HG03060 (cell line): ENCODE results near the gene SYT7.

Experiments
- ATAC-seq: cut with Tn5 transposase; IDR thresholded peaks from one replicate; pipeline ENCODE4 v1.9.1; 2021; ENCODE audit warnings: low read depth, moderate number of reproducible peaks; ENCODE audit not compliant: unreplicated experiment

SYT7 gene

GRCh38 chr11:61522881-61523280, 58.0 kb downstream of the SYT7 start:
- no peak for ATAC-seq

GRCh38 chr11:61518032-61518795, 62.7 kb downstream of the SYT7 start:
- no peak for ATAC-seq

- no peak for ATAC-seq
Measured at GRCh38 chr11:61516675-61517572, 64.0 kb downstream of the SYT7 start.

GRCh38 chr11:61516191-61516590, 64.7 kb downstream of the SYT7 start:
- no peak for ATAC-seq

GRCh38 chr11:61515686-61516085, 65.2 kb downstream of the SYT7 start:
- no peak for ATAC-seq

- ATAC-seq: no peak
Measured at GRCh38 chr11:61514050-61514917, 66.6 kb downstream of the SYT7 start.

GRCh38 chr11:61513143-61513765, 67.6 kb downstream of the SYT7 start:
- no peak for ATAC-seq

- ATAC-seq: no peak
Measured at GRCh38 chr11:61512435-61512834, 68.4 kb downstream of the SYT7 start.

- no peak for ATAC-seq
Measured at GRCh38 chr11:61511383-61511782, 69.5 kb downstream of the SYT7 start.

GRCh38 chr11:61510974-61511373, 69.9 kb downstream of the SYT7 start:
- no peak for ATAC-seq

- ATAC-seq: no peak
Measured at GRCh38 chr11:61510166-61510919, 70.5 kb downstream of the SYT7 start.

- ATAC-seq: no peak
Measured at GRCh38 chr11:61509043-61510029, 71.5 kb downstream of the SYT7 start.

GRCh38 chr11:61507962-61508861, 72.7 kb downstream of the SYT7 start, which contains the start of gene LRRC10B:
Gene LRRC10B, plus strand, starts transcription at chr11:61508749. Its CDS starts 250 bp downstream, at chr11:61508999.
- no peak for ATAC-seq

- ATAC-seq: no peak
Measured at GRCh38 chr11:61507012-61507768, 73.7 kb downstream of the SYT7 start.

- ATAC-seq: no peak
Measured at GRCh38 chr11:61505640-61506155, 75.2 kb downstream of the SYT7 start.

GRCh38 chr11:61505106-61505505, 75.8 kb downstream of the SYT7 start:
- no peak for ATAC-seq
